GM12873 (cell line): ENCODE data around the gene P4HA1.

ENCODE experiments used
- CTCF ChIP-seq: IDR thresholded peaks from 2 replicates; pipeline ENCODE4 v1.5.1; 2012; ENCODE audit warnings: low read depth, mild to moderate bottlenecking, moderate library complexity, low read length, control low read depth; ENCODE audit not compliant: insufficient read depth; ENCODE audit errors: missing control alignments

The P4HA1 gene

GRCh38 chr10:73000973-73001372, 95.7 kb downstream of the P4HA1 start:
- no peak for TF ChIP-seq CTCF

GRCh38 chr10:72997099-72997498, 99.6 kb downstream of the P4HA1 start:
- TF ChIP-seq CTCF, result no peak

GRCh38 chr10:72981882-72982529, 114.7 kb downstream of the P4HA1 start:
- no peak for TF ChIP-seq CTCF

GRCh38 chr10:72981028-72981881, 115.4 kb downstream of the P4HA1 start:
- no peak for TF ChIP-seq CTCF

- TF ChIP-seq CTCF, result no peak
These were observed 116.3 kb downstream of the P4HA1 start for GRCh38 chr10:72980348-72980747.

GRCh38 chr10:72979709-72980108, 117.0 kb downstream of the P4HA1 start:
- TF ChIP-seq CTCF, result no peak

GRCh38 chr10:72976886-72977285, 119.8 kb downstream of the P4HA1 start:
- no peak for TF ChIP-seq CTCF
